Mammary epithelial cell (primary cell): ENCODE data around the gene POLR3E.

Source experiments
- CTCF ChIP-seq, 2 donors: IDR thresholded peaks in 1 of 2; conservative IDR thresholded peaks in 1 of 2; 2 replicates each; pipeline ENCODE4 v1.5.1; 2011 to 2012; ENCODE audit warnings: inconsistent platforms in 2 of 2, low read length in 2 of 2, mild to moderate bottlenecking in 2 of 2, control low read depth in 1 of 2, low read depth in 1 of 2; ENCODE audit not compliant: insufficient read depth in 1 of 2; ENCODE audit errors: extremely low read depth in 1 of 2
- EZH2 ChIP-seq: IDR thresholded peaks from 2 replicates; pipeline ENCODE4 v1.6.1; 2012; ENCODE audit warnings: low read length, inconsistent platforms, borderline replicate concordance

DNA sequence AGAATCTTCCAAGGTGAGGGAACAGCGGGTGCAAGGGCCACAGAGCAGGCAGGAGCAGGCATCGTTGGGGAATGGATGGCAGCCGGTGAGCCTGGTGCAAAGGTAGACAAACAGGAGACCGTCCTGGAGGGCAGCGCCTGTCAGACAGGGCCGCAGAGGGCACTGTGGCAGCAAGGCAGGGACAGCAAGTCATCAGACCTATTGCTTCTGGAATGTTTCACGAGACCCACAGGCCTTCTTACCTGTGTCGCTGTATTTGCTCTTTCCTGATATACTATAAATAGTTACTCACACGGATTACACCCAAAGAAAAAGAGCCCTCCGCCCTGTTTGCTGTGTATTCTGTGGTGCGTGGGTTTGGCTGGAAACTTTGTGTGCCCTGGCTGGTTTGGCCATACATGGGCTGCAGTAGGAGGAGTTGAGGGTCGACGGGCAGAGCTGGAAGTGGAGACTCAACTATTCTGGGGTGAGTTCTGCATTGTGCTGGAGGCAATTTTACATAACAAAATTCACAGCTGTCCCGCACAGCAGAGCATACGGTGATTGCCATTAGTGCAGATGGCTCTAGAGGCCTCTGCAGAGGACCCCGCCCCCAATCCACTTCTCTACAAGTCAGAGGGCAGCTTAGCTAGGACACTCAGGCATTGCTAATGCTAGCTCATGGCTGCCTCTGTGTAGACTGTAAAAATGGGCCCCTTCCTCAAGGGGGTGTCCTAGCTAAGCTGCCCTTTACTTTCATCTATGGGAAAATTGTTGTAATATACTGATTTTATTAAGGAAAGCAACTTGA is 18.6 kb upstream of the POLR3E start:
- TF ChIP-seq CTCF (conservative IDR thresholded peaks at IDR 0.05 in 1 of 2, IDR thresholded peaks at IDR 0.05 in 1 of 2; ENCODE audit: extremely low read depth in 1 of 2, insufficient read depth in 1 of 2, low read depth in 1 of 2, low read length in 2 of 2), result no peak
- TF ChIP-seq EZH2, result no peak
